DMS153 treated with DMSO at 0.1 percent for 48 hours (cell line): ENCODE results near the gene CCDC154.

Source experiments
- DNase-seq: peaks from one replicate; lab custom pipeline; 2025; ENCODE audit not compliant: unreplicated experiment; lab: John Stamatoyannopoulos, UW

Gene CCDC154

GRCh38 chr16:1397779-1398178, 46.6 kb downstream of the CCDC154 start:
- no peak for DNase-seq

- no peak for DNase-seq
Measured at GRCh38 chr16:1395444-1396031, 48.8 kb downstream of the CCDC154 start.

- no peak for DNase-seq
Measured at GRCh38 chr16:1394367-1394951, 49.9 kb downstream of the CCDC154 start.

- DNase-seq: no peak
Measured at GRCh38 chr16:1393613-1394176, 50.7 kb downstream of the CCDC154 start.

GRCh38 chr16:1392826-1393225, 51.5 kb downstream of the CCDC154 start:
- no peak for DNase-seq

- DNase-seq: no peak
Measured at GRCh38 chr16:1390239-1390779, 54.0 kb downstream of the CCDC154 start.

GRCh38 chr16:1389762-1390161, 54.6 kb downstream of the CCDC154 start:
- DNase-seq: no peak

GRCh38 chr16:1387331-1387730, 57.0 kb downstream of the CCDC154 start:
- no peak for DNase-seq

GRCh38 chr16:1385232-1385631, 59.1 kb downstream of the CCDC154 start:
- no peak for DNase-seq
